HG02588 (cell line): ENCODE results near the gene PPP1CA.

Source experiments
- ATAC-seq: cut with Tn5 transposase; IDR thresholded peaks from one replicate; pipeline ENCODE4 v1.9.1; 2021; ENCODE audit warnings: mild to moderate bottlenecking, moderate library complexity; ENCODE audit not compliant: unreplicated experiment

PPP1CA gene

DNA sequence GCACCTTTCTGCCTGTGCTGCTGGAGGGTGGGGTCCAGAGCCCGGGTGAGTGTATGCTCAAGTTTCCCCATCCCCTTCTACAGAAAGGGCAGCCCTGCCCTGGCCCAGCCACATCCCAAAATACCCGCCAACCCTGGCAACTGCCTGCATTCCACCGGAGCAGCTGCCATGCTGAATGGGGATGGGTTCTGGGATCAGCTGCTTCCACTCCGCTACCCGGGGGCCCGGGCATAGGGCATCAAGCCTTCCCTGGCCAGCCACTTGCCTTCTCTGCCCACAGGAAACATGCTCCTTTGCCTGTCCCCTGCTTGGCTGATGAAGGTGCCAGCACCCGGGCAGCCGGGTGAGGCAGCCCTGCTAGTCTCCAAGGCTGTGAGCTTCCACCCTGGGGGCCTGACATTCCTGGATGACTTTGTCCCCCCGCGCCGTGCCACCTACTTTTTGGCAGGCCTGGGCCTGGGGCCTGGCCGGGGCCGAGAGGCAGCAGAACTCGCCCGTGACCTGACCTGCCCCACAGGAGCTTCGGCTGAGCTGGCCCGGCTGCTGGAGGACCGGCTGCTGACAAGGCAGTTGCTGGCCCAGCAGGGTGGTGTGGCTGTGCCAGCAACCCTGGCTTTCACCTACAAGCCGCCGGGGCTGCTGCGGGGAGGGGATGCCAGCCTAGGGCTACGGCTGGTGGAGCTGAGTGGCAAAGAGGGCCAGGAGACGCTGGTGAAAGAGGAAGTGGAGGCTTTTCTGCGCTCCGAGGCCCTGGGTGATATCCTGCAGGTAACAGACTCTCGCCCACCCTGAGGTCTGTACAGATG lies 17.0 kb upstream of the PPP1CA start:
- ATAC-seq, result no peak

DNA sequence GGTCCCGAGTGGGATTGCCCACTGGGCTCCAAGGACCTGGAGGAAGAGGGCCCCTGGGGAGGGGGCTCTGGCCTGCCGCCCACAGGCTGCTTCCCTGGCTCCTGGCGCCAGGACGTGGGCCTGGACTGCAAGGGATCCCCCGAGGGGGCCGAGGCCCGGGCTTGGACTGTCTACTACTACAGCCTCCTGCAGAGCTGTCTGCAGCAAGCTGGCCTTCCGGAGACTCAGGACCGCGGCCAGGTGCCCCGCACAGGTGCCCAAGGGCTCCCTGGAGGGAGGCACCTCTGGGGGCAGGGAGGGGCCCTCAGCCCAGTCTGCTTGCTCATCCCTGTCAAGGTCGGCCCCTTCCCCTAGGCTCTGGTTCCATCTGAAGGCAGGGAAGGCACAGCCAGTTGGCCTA lies 15.8 kb upstream of the PPP1CA start:
- no peak for ATAC-seq

DNA sequence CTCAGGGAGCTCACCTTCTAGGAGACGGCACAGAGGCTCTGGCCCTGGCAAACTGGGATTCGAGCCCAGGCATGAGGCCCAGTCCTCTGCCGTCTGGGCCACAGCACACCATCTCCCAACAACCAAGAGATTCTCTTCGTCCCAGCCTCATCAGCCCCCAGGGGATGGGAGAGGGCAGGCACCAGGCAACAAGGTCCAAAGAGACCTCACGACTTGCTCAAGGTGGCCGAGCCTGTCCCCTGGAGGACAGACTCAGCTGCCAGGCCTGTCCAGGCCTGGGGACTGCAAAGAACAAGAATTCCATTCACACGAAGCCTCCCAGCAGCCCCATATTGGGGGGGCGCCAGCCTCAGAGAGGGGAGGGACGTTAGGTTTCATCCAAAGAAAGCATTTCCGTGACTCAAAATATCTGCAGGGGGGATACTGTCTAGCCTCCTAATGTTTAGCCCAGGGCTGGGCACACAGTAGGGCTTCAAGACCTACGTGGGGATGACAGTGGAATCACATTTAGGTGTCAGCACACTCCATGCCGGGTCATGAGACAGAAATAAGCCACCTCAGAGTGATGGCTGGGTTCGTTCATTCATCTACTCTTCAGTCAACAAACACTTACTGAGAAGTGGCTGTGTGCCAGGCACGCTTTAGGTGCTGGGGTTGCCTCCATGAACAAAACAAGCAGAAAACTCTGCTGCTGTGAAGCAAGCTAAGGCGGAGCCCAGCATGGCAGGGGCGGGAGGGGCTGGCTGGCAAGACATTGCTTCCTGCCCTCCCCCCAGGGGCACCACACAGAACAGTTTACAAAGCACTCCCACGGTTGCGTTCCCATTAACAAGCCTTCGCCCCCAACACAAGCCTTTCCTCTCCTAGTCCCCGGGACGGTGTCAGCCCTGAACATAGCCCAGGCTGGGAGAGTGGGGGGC lies 15.0 kb upstream of the PPP1CA start:
- no peak for ATAC-seq

DNA sequence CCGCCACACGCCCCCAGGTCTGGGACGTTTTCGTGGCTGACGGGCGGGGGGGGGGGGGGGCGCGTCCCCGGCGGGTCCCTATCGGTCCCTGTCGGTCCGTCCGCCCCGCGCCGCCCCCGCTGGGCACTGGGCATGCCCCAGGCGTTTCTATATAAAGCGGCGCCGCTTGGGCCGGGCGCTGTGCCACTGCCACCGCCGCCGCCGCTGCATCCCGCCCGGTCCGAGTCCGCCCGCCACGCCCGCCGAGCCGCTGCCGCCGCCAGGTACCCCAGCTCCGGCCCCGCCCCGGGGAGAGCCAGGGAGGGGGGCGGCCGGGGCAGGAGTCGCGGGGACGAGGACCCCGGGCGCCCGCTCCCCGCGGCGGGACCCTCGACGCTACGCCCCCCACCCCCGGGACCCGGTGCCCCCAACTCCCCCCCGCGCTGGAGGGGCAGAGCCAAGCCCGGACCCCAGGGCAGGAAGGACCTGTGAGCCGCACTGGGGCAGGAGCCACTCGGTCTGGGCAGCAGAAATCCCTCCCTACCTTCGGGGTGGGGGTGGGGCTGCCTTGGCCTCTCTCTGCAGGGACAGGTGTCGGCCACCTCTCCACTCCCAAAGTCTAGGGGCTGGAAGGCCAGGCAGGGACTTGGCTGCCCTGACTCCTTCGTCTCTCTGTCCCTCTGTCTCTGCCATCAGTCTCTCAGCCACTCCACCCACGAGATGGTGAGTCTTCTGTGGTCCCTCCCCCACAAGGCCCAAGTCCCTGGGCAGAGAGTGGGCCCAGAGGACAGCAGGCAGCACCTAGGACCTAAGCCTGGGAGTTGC lies 14.0 kb upstream of the PPP1CA start, which contains the start of gene CARNS1:
Gene CARNS1, plus strand, starts transcription at position 178 of the 804 bp plus-strand sequence. Its CDS starts 522 bp downstream, at position 700.
- ATAC-seq, result no peak

DNA sequence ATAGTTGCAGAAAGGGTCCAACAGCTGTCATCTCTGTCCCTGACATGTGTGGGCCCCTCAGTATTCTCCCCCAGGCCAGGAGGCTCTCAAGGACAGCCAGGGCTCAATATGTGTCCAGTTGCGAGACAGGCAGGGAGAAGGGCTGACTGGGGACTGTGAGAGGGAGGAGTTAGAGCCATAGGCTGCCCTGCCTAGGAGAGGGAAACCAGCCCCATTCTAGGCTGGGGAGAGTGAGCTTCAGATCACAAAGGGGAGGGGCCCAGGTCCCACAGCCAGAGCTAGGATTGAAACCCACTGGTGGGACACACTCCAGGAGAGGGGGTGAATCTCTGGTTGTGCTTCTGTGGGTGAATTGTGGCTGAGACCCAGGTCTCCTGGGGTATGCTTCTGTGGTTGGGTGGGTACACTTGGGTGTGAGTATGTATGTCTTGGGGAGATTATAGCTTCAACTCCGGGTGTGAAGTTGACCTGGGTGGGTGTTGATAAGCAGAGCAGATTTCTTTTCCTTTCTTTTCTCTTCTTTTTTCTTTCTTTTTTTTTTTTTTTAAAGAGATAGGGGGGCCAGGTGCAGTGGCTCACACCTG lies 11.7 kb upstream of the PPP1CA start:
- ATAC-seq, result no peak

DNA sequence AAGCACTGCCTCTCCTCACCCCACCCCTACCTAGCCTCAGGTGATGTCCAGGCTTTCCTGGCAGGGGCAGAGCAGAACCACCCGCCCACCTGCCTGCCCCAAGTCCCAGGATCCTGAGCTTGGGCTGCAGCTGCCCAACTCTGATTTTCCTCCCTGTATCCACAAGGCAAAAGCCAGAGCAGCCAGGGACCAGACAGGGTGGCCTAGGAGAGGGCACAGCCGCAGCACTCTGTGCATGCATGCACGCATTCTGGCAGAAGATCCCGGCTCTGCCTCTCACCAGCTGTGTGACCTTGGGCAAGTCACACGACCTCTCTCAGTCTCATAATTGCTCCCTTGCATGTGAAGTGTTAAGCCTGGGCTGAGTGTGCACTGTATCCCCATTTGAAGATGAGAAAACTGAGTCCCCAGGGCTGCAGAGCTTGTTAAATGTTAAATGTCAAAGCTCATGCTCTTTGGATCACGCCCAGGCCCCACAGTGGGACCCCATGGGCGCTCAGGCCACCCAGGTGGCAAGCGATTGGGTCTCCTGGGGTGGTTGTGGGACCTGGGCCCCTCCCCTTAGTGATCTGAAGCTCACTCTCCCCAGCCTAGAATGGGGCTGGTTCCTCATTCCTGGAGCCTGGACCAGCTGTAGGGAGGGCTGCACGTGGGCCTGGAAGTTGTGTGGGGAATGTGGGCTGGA lies 11.0 kb upstream of the PPP1CA start:
- no peak for ATAC-seq

DNA sequence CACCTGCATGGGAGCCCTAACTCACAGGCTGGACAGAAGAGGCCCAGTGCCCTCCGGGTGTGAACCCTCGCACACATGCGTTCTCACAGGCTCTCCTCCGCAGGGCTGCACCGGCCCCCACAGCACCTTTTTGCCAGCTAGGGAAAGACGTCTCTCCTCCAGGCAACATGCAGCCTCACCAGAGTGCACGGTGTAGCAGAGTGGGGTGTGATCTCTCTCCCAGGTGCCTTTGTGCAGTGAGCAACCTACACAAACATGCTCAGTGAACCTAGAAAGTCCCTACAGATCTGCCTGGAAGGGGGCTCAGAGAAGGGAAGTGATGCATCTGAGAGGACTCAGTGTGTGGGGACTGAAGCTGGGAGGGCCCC lies 10.1 kb upstream of the PPP1CA start:
- no peak for ATAC-seq

DNA sequence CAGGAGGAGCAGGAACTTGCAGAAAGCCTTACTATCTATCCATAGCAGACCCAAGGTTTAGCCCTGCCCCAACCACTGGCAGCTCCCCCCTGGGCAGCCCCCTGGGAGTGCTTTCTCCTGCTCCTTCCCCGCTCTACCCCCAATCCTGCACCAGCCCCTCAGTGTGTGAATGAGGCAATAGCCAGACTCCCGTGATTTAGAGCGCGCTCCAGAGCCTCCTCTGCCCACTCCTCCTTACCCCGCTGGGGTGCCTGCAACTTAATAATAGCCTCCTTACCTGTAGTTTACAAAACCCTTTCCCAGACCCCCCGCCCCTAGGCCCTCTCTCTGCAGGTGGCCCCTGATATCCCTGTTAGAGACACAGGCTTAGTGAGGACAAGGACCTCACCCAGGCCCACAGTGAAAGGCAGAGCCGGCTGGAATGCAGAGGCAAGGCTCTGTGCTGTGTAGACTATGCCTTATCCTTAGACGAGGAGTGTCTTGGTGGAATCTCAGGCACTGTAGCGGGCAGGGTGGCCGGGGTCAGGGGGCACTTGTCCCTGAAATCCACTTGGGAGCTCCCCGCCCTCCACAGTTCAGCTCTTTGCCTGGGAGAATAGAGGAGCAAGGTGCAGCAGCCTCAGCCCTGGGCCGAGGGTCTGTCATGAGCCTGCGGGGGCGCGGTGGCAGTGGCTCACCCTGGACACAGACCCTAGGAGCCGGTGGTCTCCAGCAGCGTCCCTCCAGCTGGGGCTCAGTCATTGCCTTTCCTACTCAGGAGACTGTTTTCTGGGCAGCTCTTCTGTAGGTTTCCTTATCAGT lies 9.5 kb upstream of the PPP1CA start:
- no peak for ATAC-seq

DNA sequence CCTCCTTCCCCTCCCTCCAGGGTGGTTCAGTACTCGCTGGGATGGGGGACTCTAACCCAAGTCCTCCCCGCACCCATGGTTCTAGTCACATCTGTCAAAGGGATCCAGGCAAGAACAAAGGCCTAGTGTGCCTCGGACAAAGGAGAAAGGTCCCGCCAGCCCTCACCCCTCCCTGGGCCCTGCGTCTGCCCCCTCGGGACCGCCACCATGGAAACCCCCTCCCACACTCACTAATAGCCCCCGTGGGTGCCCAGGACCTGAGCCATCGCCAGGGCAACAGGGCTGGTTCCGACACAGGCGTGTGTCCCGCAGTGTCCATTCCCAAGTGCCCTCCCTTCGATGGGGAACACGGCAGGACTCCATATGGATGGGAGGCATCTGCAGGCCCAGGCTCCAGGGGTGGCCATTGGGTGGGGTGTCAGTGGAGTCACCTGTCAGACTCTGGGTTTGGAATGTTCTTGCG lies 8.7 kb upstream of the PPP1CA start:
- ATAC-seq, result no peak

DNA sequence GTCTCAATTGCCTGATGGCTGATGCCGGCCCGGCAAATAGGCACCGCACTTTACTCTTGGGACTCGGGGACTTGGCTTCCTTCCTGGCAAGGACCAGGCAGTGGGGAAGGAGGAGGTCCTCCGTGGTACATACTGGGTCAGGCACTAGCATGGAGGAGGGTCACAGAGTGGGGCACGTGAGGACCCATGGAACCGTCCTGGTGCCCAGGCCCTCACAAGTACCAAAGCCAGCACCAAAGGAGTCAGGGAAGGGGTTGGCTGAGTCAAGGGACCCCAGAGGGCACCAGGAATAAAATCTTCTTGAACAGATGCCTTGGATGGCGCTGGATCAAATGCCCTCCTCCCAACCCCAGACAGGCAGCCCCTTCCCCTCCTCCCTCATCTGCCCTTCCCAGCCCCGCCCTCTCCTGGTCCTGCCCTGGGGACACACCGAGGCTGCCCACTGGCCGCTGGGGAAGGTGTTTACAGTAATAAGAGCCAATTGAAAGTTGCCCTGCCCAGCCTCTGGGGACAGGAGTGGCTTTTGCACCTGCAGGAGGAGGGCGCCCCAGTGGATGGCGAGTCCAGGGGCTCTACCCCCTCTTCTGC lies 8.2 kb upstream of the PPP1CA start:
- ATAC-seq, result no peak

DNA sequence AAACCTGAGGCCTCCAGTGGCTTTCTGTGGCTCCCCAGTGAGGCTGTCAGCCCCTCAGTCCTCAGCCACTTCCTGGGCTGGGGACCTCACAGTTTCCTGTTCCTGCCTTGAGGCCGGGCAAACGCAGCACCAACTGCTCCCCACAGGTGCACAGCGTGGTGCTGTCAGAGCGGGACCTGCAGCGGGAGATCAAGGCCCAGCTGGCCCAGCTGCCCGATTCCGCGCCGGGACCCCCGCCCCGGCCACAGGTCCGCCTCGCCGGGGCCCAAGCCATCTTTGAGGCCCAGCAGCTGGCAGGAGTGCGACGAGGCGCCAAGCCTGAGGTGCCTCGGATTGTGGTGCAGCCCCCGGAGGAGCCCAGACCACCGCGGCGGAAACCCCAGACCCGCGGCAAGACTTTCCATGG lies 7.6 kb upstream of the PPP1CA start:
- ATAC-seq, result no peak

DNA sequence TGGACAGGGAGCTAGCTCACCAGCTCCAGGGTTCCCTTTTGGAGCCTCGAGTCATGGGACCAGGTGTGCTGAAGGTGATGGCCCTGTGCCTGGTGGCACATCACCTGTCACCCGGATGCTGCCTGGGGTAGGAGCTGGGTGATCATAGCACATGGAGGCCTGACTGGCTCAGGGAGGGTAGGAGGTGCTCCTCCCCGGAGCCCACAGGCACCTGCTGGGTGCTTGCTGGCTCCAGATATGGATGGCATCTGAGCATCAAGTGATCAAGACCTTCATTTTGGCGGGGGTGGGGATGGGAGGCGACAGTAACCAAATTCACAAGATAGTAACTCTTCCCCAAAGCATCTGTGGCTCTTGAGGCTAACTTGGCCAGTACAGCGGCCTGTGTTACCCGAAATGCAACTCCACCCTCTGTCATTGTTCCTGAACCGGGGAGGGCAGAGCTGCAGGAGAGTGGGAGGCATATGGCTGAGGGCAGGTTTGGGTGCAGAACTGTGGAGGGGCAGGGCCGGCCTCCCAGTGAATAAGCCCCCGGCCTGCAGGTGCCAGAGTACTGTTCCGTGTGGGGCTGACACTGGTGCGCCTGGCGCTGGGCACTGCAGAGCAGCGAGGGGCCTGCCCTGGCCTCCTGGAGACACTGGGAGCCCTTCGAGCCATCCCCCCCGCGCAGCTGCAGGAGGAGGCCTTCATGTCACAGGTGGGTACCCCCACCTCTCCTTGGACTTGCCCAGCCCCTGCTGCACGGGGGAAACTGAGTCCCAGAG lies 7.0 kb upstream of the PPP1CA start:
- ATAC-seq, result no peak

DNA sequence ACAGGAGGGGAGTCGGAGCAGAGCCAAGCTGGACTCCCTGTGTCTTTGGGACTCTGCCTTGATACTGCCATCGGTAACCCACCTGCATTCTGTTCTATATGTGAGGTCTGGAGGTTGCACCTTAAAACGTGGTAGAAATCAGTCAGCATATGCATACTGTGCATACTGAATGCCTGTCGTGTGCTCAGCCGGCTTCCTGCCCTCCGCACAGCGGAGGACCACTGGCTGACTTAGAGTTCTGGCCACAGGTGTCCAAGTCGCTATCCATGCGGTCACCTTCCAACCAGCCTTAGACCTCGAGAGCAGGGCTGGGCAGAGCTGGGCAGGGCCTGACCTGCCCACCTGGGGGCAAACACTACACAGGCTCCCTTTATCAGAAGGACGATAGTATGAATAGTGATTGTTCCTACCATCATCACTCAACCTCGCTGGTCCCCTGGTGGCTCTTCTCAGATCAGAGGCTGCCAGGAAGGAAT lies 6.1 kb upstream of the PPP1CA start:
- no peak for ATAC-seq

DNA sequence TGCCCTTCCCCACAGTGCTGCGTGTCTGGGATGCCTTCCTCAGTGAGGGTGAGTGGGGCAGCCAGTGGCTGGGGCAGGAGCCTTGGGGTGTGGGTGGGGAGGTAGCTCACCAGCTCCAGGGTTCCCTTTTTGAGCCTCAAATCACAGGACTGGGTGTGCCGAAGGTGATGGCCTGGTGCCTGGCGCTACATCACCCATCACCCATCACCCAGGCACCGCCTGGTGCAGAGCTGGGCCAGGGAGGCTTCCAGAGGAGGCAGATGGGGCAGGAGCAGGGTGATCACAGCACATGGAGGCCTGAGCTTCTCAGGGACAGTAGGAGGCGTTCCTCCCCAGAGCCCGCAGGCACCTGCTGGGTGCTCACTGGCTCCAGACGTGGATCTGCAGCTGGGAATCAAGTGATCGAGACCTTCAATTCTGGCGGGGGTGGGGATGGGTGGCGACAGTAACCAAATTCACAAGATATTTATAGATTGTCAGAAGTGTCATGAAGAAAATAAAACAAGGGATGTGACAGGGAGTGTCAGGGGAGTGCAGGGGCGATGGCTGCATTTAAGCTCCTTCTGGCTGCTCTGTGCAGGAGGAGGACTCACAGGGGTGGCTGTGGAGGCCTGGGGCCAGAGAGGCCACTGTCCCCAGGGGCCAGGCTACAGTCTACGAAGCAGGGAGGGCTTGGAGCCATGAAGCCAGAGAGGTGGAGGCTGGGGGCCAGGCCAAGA lies 5.5 kb upstream of the PPP1CA start:
- no peak for ATAC-seq

DNA sequence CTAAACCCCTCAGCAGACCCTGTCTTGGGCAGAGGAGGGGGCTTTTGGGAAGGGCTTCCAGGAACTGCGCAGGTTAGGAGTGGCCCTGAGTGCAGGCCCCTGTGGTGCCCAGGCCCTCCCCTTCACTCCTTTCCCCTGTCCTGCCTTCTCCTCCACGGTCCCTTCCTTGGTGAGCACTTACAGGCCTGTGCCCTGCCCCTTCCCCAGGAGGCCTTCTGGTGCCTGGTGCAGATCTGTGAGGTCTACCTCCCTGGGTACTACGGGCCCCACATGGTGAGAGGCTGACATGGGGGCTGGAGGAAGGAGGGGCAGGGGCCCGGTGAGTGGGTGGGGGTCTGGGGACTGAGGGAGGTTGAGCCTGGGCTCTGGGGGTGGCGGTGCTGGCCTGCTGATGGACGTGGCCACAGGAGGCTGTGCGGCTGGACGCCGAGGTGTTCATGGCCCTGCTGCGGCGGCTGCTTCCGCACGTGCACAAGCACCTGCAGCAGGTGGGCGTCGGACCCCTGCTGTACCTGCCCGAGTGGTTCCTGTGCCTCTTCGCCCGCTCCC lies 4.8 kb upstream of the PPP1CA start:
- no peak for ATAC-seq

DNA sequence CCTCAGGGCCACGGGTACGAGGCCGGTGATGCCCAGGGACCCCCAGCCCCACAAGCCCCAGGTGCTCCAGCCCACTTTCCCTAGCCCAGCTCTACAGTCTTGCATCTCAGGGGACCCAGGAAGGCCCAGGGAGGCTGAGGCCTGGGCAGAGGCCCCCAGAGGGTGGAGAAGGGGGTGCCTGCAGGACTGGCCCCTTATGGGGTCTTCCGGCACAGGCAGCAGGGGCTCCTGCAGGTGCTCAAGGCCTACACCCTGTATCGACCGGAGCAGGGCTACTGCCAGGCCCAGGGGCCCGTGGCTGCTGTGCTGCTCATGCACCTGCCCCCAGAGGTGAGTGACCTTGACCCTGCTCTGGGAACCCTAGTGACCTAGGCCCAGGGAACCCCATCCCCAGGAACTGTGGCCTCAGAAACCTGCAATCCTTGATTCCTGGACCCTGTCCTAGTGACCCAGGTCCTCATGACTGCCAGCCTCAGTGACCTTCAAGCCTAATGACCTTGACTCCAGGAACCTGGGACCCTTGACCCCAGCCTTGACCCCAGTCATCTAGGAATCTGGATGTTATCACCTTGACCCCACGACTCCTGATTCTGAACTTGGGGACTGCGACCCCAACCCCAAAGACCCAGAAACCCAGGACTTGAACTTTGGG lies 4.2 kb upstream of the PPP1CA start:
- no peak for ATAC-seq

DNA sequence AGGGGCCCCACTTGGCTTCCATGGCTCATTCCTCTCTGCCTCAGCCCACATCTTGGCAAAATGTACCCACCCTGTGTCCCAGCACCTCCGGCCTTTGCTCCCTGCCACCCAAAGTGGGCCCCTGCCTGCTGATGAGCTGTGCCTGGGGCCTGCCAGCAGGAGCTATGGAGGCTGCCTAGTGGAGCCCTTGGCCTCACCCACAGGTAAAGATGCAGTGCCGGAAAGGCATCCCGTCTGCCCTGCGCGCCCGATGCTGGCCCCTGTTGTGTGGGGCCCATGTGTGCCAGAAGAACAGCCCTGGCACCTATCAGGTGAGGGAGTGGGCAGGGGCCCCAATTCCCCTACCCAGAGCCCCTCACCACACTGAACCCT lies 3.5 kb upstream of the PPP1CA start:
- no peak for ATAC-seq
